T-helper 1 cell treated with Interleukin-12 subunit alpha and Interleukin-12 subunit beta and Interleukin-4 antibody, amounts not matched to agents 30 ng/mL and 1 ng/mL, for 36 hours (primary cell): ENCODE data around the gene CACNA2D1. TPM values are rescaled to one million over a fixed set of nuclear protein-coding genes. Genes with fewer than 3 reads are reported as not detected.

Experiments
- intact Hi-C: fragments of 100-400 bp; cut with micrococcal nuclease; formaldehyde crosslinking; loops from one replicate; pipeline ENCODE4 v1.15.1; 2024
- total RNA-seq: library from RNA; stranded (reverse); gene quantifications from 2 replicates; pipeline ENCODE4 v1.2.3, GENCODE V29; 2022

Gene CACNA2D1
- total RNA-seq, 1 donor from 2014 or later: not detected

GRCh38 chr7:81993186-81993585 is 450.4 kb downstream of the CACNA2D1 start:
- intact Hi-C loops: no loop called here

GRCh38 chr7:81990395-81990794 is 453.2 kb downstream of the CACNA2D1 start:
- intact Hi-C loops: no loop called here

- intact Hi-C loops: no loop called here
These were observed 456.7 kb downstream of the CACNA2D1 start for GRCh38 chr7:81986723-81987470.

- intact Hi-C loops: no loop called here
These were observed 460.2 kb downstream of the CACNA2D1 start for GRCh38 chr7:81983406-81983805.

GRCh38 chr7:81973117-81973516 is 470.5 kb downstream of the CACNA2D1 start:
- intact Hi-C loops: no loop called here

GRCh38 chr7:81960026-81960425 is 483.6 kb downstream of the CACNA2D1 start:
- intact Hi-C loops: no loop called here

GRCh38 chr7:81957517-81957916 is 486.1 kb downstream of the CACNA2D1 start:
- intact Hi-C loops: loop anchor here (5.0 kb wide), 1 partner anchor 475 kb away; no protein-coding TSS in a partner anchor

- intact Hi-C loops: loop anchor here (1.0 to 5.0 kb wide), 2 partner anchors 457 to 474 kb away; no protein-coding TSS in a partner anchor
These were observed 487.1 kb downstream of the CACNA2D1 start for GRCh38 chr7:81956520-81956919.

GRCh38 chr7:81949306-81949705 is 494.3 kb downstream of the CACNA2D1 start:
- intact Hi-C loops: no loop called here

GRCh38 chr7:81944058-81944457 is 499.5 kb downstream of the CACNA2D1 start:
- intact Hi-C loops: no loop called here

GRCh38 chr7:81937091-81937490 is 506.5 kb downstream of the CACNA2D1 start:
- intact Hi-C loops: no loop called here

GRCh38 chr7:81934596-81935301 is 508.8 kb downstream of the CACNA2D1 start:
- intact Hi-C loops: no loop called here

- intact Hi-C loops: no loop called here
These were observed 510.6 kb downstream of the CACNA2D1 start for GRCh38 chr7:81932936-81933335.

GRCh38 chr7:81929386-81929785 is 514.2 kb downstream of the CACNA2D1 start:
- intact Hi-C loops: no loop called here

GRCh38 chr7:81926154-81926553 is 517.4 kb downstream of the CACNA2D1 start:
- intact Hi-C loops: no loop called here

- intact Hi-C loops: no loop called here
These were observed 518.0 kb downstream of the CACNA2D1 start for GRCh38 chr7:81925530-81925929.

GRCh38 chr7:81924494-81924893 is 519.1 kb downstream of the CACNA2D1 start:
- intact Hi-C loops: no loop called here

GRCh38 chr7:81919494-81919893 is 524.1 kb downstream of the CACNA2D1 start:
- intact Hi-C loops: no loop called here

- intact Hi-C loops: no loop called here
These were observed 535.4 kb downstream of the CACNA2D1 start for GRCh38 chr7:81908220-81908619.

- intact Hi-C loops: no loop called here
These were observed 540.5 kb downstream of the CACNA2D1 start for GRCh38 chr7:81903115-81903514.

GRCh38 chr7:81902536-81902935 is 541.0 kb downstream of the CACNA2D1 start:
- intact Hi-C loops: no loop called here
